ENCODE measurements around the gene S100B.

DNA sequence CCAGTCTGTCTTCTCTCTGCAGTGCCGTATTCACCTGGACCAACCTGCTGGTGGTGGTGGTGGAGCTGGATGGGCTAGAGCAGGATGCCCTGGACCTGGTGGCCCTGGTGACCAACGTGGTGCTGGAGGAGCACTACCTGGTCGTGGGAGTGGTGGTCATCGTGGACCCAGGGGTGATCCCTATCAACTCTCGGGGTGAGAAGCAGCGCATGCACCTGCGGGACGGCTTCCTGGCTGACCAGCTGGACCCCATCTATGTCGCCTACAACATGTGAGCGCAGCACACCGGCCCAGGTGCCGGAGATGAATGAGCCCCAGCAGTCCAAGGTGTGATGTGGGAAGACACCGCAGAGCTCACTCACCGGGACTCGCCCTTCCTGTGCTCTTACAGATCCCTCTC is 37.5 kb downstream of the S100B start:
- TF ChIP-seq, protein P1, sequence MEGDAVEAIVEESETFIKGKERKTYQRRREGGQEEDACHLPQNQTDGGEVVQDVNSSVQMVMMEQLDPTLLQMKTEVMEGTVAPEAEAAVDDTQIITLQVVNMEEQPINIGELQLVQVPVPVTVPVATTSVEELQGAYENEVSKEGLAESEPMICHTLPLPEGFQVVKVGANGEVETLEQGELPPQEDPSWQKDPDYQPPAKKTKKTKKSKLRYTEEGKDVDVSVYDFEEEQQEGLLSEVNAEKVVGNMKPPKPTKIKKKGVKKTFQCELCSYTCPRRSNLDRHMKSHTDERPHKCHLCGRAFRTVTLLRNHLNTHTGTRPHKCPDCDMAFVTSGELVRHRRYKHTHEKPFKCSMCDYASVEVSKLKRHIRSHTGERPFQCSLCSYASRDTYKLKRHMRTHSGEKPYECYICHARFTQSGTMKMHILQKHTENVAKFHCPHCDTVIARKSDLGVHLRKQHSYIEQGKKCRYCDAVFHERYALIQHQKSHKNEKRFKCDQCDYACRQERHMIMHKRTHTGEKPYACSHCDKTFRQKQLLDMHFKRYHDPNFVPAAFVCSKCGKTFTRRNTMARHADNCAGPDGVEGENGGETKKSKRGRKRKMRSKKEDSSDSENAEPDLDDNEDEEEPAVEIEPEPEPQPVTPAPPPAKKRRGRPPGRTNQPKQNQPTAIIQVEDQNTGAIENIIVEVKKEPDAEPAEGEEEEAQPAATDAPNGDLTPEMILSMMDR (IDR thresholded peaks at IDR 0.05): no peak
- no peak for TF ChIP-seq POLR2A (IDR thresholded peaks at IDR 0.05)

Measured in breast epithelium (tissue), 3 donors.